ENCODE results near the gene CD209.

CD209 gene

GRCh38 chr19:7742991-7743390 lies 4.3 kb downstream of the CD209 start:
- Histone ChIP-seq H3K27ac (ENCODE audit: low read depth, low read length) (no peak overlapping the region), H3K9ac (ENCODE audit: low read length in 5 of 5) (no peak overlapping the region), H3K4me1 (ENCODE audit: control insufficient read depth in 5 of 5, insufficient read depth in 5 of 5, low read length in 5 of 5) (peaks cover 0 to 3% (median 1%) of the 10 kb centered on the region in 5 donors), H3K36me3 (ENCODE audit: control insufficient read depth in 5 of 5, insufficient read depth in 5 of 5, low read length in 5 of 5) (no peaks in the 10 kb centered on the region), H3K27me3 (ENCODE audit: control insufficient read depth in 5 of 5, insufficient read depth in 4 of 5, low read length in 5 of 5) (peaks cover 0 to 10% (median 5%) of the 10 kb centered on the region in 5 donors), H3K4me3 (ENCODE audit: low read depth in 1 of 5, low read length in 5 of 5) (no peak overlapping the region), H3K9me3 (ENCODE audit: control insufficient read depth in 5 of 5, low read length in 5 of 5) (peaks cover 0 to under 1% (median 0%) of the 10 kb centered on the region in 5 donors)

GRCh38 chr19:7742575-7742974 lies 4.8 kb downstream of the CD209 start:
- Histone ChIP-seq H3K27ac (ENCODE audit: low read depth, low read length) (no peak overlapping the region), H3K36me3 (ENCODE audit: control insufficient read depth in 5 of 5, insufficient read depth in 5 of 5, low read length in 5 of 5) (no peaks in the 10 kb centered on the region), H3K9me3 (ENCODE audit: control insufficient read depth in 5 of 5, low read length in 5 of 5) (no peaks in the 10 kb centered on the region), H3K27me3 (ENCODE audit: control insufficient read depth in 5 of 5, insufficient read depth in 4 of 5, low read length in 5 of 5) (peaks cover 0 to 10% (median 4%) of the 10 kb centered on the region in 5 donors), H3K4me3 (ENCODE audit: low read depth in 1 of 5, low read length in 5 of 5) (no peak overlapping the region), H3K9ac (ENCODE audit: low read length in 5 of 5) (no peak overlapping the region), H3K4me1 (ENCODE audit: control insufficient read depth in 5 of 5, insufficient read depth in 5 of 5, low read length in 5 of 5) (peaks cover 0 to 3% (median 1%) of the 10 kb centered on the region in 5 donors)

GRCh38 chr19:7740682-7741054 lies 6.7 kb downstream of the CD209 start:
- no peak overlapping the region for H3K27ac ChIP-seq (ENCODE audit: low read depth, low read length)

GRCh38 chr19:7739801-7740681 lies 7.3 kb downstream of the CD209 start:
- H3K27ac ChIP-seq (ENCODE audit: low read depth, low read length) = no peak overlapping the region
- peaks cover 0 to 3% (median 0%) of the 10 kb centered on the region in 5 donors for H3K4me1 ChIP-seq (ENCODE audit: control insufficient read depth in 5 of 5, insufficient read depth in 5 of 5, low read length in 5 of 5)
- H3K4me3 ChIP-seq (ENCODE audit: low read depth in 1 of 5, low read length in 5 of 5) = no peak overlapping the region
- no peaks in the 10 kb centered on the region for H3K9me3 ChIP-seq (ENCODE audit: control insufficient read depth in 5 of 5, low read length in 5 of 5)
- H3K36me3 ChIP-seq (ENCODE audit: control insufficient read depth in 5 of 5, insufficient read depth in 5 of 5, low read length in 5 of 5) = no peaks in the 10 kb centered on the region
- peaks cover 0 to 5% (median 3%) of the 10 kb centered on the region in 5 donors for H3K27me3 ChIP-seq (ENCODE audit: control insufficient read depth in 5 of 5, insufficient read depth in 4 of 5, low read length in 5 of 5)
- no peak overlapping the region for H3K9ac ChIP-seq (ENCODE audit: low read length in 5 of 5)

More at GRCh38 chr19:7740682-7741054, 6.7 kb downstream of the CD209 start:
- no peak overlapping the region for H3K4me3 ChIP-seq (ENCODE audit: low read depth in 1 of 5, low read length in 5 of 5)
- H3K36me3 ChIP-seq (ENCODE audit: control insufficient read depth in 5 of 5, insufficient read depth in 5 of 5, low read length in 5 of 5) = no peaks in the 10 kb centered on the region
- H3K9me3 ChIP-seq (ENCODE audit: control insufficient read depth in 5 of 5, low read length in 5 of 5) = no peaks in the 10 kb centered on the region
- H3K9ac ChIP-seq (ENCODE audit: low read length in 5 of 5) = no peak overlapping the region
- peaks cover 0 to 3% (median 0%) of the 10 kb centered on the region in 5 donors for H3K4me1 ChIP-seq (ENCODE audit: control insufficient read depth in 5 of 5, insufficient read depth in 5 of 5, low read length in 5 of 5)
- H3K27me3 ChIP-seq (ENCODE audit: control insufficient read depth in 5 of 5, insufficient read depth in 4 of 5, low read length in 5 of 5) = peaks cover 0 to 5% (median 3%) of the 10 kb centered on the region in 5 donors

GRCh38 chr19:7739211-7739755 lies 8.1 kb downstream of the CD209 start:
- Histone ChIP-seq H3K27me3 (ENCODE audit: control insufficient read depth in 5 of 5, insufficient read depth in 4 of 5, low read length in 5 of 5) (peaks cover 0 to 4% (median 3%) of the 10 kb centered on the region in 5 donors), H3K4me3 (ENCODE audit: low read depth in 1 of 5, low read length in 5 of 5) (no peak overlapping the region), H3K9ac (ENCODE audit: low read length in 5 of 5) (no peak overlapping the region), H3K4me1 (ENCODE audit: control insufficient read depth in 5 of 5, insufficient read depth in 5 of 5, low read length in 5 of 5) (peaks cover 0 to 7% (median 0%) of the 10 kb centered on the region in 5 donors), H3K27ac (ENCODE audit: low read depth, low read length) (no peak overlapping the region), H3K36me3 (ENCODE audit: control insufficient read depth in 5 of 5, insufficient read depth in 5 of 5, low read length in 5 of 5) (no peaks in the 10 kb centered on the region), H3K9me3 (ENCODE audit: control insufficient read depth in 5 of 5, low read length in 5 of 5) (no peaks in the 10 kb centered on the region)

GRCh38 chr19:7738023-7738422 lies 9.3 kb downstream of the CD209 start:
- Histone ChIP-seq H3K27me3 (ENCODE audit: control insufficient read depth in 5 of 5, insufficient read depth in 4 of 5, low read length in 5 of 5) (peaks cover 0 to 2% (median 0%) of the 10 kb centered on the region in 5 donors), H3K4me1 (ENCODE audit: control insufficient read depth in 5 of 5, insufficient read depth in 5 of 5, low read length in 5 of 5) (peaks cover 0 to 7% (median 0%) of the 10 kb centered on the region in 5 donors), H3K36me3 (ENCODE audit: control insufficient read depth in 5 of 5, insufficient read depth in 5 of 5, low read length in 5 of 5) (no peaks in the 10 kb centered on the region), H3K9ac (ENCODE audit: low read length in 5 of 5) (no peak overlapping the region), H3K27ac (ENCODE audit: low read depth, low read length) (no peak overlapping the region), H3K9me3 (ENCODE audit: control insufficient read depth in 5 of 5, low read length in 5 of 5) (no peaks in the 10 kb centered on the region), H3K4me3 (ENCODE audit: low read depth in 1 of 5, low read length in 5 of 5) (no peak overlapping the region)

GRCh38 chr19:7737215-7737614 lies 10.1 kb downstream of the CD209 start:
- H3K27ac ChIP-seq (ENCODE audit: low read depth, low read length) = no peak overlapping the region
- H3K9ac ChIP-seq (ENCODE audit: low read length in 5 of 5) = no peak overlapping the region
- no peaks in the 10 kb centered on the region for H3K9me3 ChIP-seq (ENCODE audit: control insufficient read depth in 5 of 5, low read length in 5 of 5)
- peaks cover 0 to 7% (median 0%) of the 10 kb centered on the region in 5 donors for H3K4me1 ChIP-seq (ENCODE audit: control insufficient read depth in 5 of 5, insufficient read depth in 5 of 5, low read length in 5 of 5)
- peaks cover 0 to 5% (median 1%) of the 10 kb centered on the region in 5 donors for H3K27me3 ChIP-seq (ENCODE audit: control insufficient read depth in 5 of 5, insufficient read depth in 4 of 5, low read length in 5 of 5)
- no peak overlapping the region for H3K4me3 ChIP-seq (ENCODE audit: low read depth in 1 of 5, low read length in 5 of 5)
- H3K36me3 ChIP-seq (ENCODE audit: control insufficient read depth in 5 of 5, insufficient read depth in 5 of 5, low read length in 5 of 5) = no peaks in the 10 kb centered on the region

- no peaks in the 10 kb centered on the region for H3K36me3 ChIP-seq (ENCODE audit: control insufficient read depth in 5 of 5, insufficient read depth in 5 of 5, low read length in 5 of 5)
- H3K27me3 ChIP-seq (ENCODE audit: control insufficient read depth in 5 of 5, insufficient read depth in 4 of 5, low read length in 5 of 5) = peaks cover 7 to 13% (median 12%) of the 10 kb centered on the region in 5 donors
- H3K27ac ChIP-seq (ENCODE audit: low read depth, low read length) = no peak overlapping the region
- peaks cover 0 to 15% (median 0%) of the 10 kb centered on the region in 5 donors for H3K4me1 ChIP-seq (ENCODE audit: control insufficient read depth in 5 of 5, insufficient read depth in 5 of 5, low read length in 5 of 5)
- H3K9ac ChIP-seq (ENCODE audit: low read length in 5 of 5) = no peak overlapping the region
- no peaks in the 10 kb centered on the region for H3K9me3 ChIP-seq (ENCODE audit: control insufficient read depth in 5 of 5, low read length in 5 of 5)
- no peak overlapping the region for H3K4me3 ChIP-seq (ENCODE audit: low read depth in 1 of 5, low read length in 5 of 5)
Observed at GRCh38 chr19:7736148-7736547, 11.2 kb downstream of the CD209 start.

GRCh38 chr19:7734220-7735203 lies 12.8 kb downstream of the CD209 start:
- Histone ChIP-seq H3K9ac (ENCODE audit: low read length in 5 of 5) (no peak overlapping the region), H3K27ac (ENCODE audit: low read depth, low read length) (no peak overlapping the region), H3K4me1 (ENCODE audit: control insufficient read depth in 5 of 5, insufficient read depth in 5 of 5, low read length in 5 of 5) (peaks cover 0 to 17% (median 2%) of the 10 kb centered on the region in 5 donors), H3K36me3 (ENCODE audit: control insufficient read depth in 5 of 5, insufficient read depth in 5 of 5, low read length in 5 of 5) (no peaks in the 10 kb centered on the region), H3K4me3 (ENCODE audit: low read depth in 1 of 5, low read length in 5 of 5) (no peak overlapping the region), H3K27me3 (ENCODE audit: control insufficient read depth in 5 of 5, insufficient read depth in 4 of 5, low read length in 5 of 5) (peaks cover 16 to 25% (median 19%) of the 10 kb centered on the region in 5 donors), H3K9me3 (ENCODE audit: control insufficient read depth in 5 of 5, low read length in 5 of 5) (no peaks in the 10 kb centered on the region)

Data from subcutaneous abdominal adipose tissue (tissue), 5 donors.